Fibroblast of mammary gland (primary cell): Measurements from ENCODE around the gene LHFPL4.
A peak's percentile ranks its signal among the peaks of the same experiment; 100 is the strongest.

Experiments used
- DNase-seq: peaks from one replicate; pipeline ENCODE4 v3.0.0-alpha.2; 2010; ENCODE audit warnings: low read depth
- H3K4me3 ChIP-seq: 2 replicates; pipeline ENCODE4 v1.5.1; 2011; ENCODE audit warnings: low read depth, mild to moderate bottlenecking, low read length, moderate library complexity; ENCODE audit not compliant: control insufficient read depth
- TF ChIP-seq, protein P1 (sequence below): conservative IDR thresholded peaks from 2 replicates; pipeline ENCODE4 v1.5.1; 2011; ENCODE audit warnings: low read depth, low read length, inconsistent platforms; ENCODE audit not compliant: control insufficient read depth, insufficient read depth

Gene LHFPL4

DNA sequence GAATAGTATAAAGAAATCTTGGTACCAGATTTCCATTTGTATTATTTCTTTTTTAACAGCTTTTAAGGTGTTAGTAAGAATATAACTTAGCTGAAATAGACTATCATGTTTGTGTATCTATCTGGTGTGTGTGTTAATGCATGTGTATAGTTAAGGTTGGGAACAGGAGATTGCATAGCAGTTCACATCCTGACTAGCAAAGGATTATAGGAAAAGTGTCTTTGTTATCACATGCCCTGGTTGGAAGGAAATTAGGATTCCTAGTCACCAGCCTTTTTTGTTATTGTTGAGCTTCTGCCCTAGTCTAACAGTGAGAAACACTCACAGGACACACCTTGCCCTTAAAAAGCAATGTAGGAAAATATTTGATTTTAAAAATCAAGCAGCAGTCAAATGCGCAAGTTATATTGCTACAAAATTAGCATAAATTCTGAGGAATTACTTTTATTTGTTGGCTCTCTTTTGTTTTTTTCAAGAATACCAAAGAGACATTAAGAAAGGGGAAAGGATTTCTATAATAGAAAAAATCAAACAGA is 98.0 kb downstream of the LHFPL4 start:
- TF ChIP-seq, protein P1, sequence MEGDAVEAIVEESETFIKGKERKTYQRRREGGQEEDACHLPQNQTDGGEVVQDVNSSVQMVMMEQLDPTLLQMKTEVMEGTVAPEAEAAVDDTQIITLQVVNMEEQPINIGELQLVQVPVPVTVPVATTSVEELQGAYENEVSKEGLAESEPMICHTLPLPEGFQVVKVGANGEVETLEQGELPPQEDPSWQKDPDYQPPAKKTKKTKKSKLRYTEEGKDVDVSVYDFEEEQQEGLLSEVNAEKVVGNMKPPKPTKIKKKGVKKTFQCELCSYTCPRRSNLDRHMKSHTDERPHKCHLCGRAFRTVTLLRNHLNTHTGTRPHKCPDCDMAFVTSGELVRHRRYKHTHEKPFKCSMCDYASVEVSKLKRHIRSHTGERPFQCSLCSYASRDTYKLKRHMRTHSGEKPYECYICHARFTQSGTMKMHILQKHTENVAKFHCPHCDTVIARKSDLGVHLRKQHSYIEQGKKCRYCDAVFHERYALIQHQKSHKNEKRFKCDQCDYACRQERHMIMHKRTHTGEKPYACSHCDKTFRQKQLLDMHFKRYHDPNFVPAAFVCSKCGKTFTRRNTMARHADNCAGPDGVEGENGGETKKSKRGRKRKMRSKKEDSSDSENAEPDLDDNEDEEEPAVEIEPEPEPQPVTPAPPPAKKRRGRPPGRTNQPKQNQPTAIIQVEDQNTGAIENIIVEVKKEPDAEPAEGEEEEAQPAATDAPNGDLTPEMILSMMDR, result no peak
- no peak for DNase-seq
- no peak overlapping the region for H3K4me3 ChIP-seq

DNA sequence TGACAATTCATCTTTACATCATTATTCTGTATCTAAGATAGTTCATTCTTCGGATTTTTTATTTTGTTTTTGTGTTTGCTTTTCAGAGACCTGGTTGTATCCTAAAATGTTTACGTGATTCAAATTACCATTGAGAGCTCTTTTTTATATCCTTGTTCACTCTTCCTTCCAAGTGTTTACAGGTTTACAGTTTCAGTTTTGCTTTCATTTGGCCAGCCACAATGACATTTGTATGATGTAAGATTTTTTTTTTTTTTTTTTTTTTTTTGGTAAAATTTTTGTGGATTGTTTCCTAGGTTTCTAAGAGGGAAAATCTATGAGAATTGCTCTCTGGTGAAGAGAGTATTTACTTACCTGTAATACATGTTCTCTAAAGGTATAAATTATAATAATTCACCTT is 101.2 kb downstream of the LHFPL4 start:
- H3K4me3 ChIP-seq, result no peak overlapping the region
- DNase-seq, result peak; percentile 10
- TF ChIP-seq, protein P1, result no peak

DNA sequence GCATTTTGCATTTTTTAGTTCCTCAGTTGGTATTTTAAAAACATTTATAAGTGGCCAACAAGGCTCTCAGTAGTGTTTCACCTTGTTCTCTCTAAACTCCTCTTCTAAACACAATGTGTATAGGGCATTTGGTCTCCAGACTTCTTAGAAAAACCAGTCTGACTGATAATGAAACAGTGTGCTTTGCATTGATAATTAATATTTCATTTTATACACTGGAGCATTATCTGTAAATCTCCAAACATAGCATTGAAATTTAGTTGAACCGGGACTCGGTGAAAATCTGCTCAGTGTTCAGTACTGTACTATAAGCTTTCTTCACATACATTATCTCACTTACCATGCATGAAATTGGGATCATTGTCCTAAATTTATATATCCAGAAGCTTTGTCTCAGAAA is 102.6 kb downstream of the LHFPL4 start:
- no peak overlapping the region for H3K4me3 ChIP-seq
- no peak for DNase-seq
- TF ChIP-seq, protein P1, result no peak

DNA sequence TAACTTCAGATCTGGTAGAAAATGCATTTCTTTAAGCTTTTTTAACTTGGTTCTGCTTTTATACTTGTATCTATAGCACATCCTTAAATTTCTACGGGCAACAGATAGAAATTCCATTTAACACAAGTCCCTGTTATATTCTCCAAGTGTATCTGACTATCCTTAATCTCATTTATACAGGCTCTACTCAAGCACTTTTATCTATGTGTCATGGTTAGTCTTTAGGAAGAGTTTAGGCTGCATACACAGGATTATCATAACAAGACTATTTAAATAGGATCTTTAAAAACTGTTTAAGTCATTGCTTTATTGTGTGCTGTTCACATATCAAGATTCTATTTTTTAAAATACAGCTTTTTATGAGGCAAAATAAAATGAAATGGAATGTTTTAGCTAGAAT is 103.5 kb downstream of the LHFPL4 start:
- H3K4me3 ChIP-seq, result no peak overlapping the region
- no peak for DNase-seq
- TF ChIP-seq, protein P1, result no peak

DNA sequence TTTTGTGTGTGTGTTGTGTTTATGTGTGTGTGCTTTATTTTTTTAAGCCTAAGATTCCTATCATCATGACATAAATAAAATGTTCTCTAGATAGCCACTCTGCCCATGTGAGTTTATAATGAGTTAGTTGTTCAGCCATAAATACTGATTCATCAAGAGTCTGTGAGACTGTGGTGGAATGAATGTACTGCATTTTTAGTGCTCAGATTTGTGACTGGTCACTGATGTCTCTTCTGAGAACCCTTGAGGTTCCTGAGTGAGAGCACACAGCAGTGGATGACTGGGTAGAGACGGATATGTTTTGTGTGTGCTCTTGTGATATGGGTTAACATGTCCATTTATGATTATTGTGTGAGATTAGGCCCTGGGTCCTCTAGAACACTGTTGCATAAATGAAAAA is 105.0 kb downstream of the LHFPL4 start:
- H3K4me3 ChIP-seq, result no peak overlapping the region
- TF ChIP-seq, protein P1, result no peak
- peak; percentile 36 for DNase-seq
